GM23338 (cell line): ENCODE results near the gene ADD1. TPM values are rescaled to one million over a fixed set of nuclear protein-coding genes. Genes with fewer than 3 reads are reported as not detected.

Source experiments
- CREB1 ChIP-seq: fragments of 250-450 bp; sonication (Bioruptor Pico); IDR thresholded peaks from 2 replicates; pipeline ENCODE4 v1.5.0; 2020; ENCODE audit warnings: low read depth, mild to moderate bottlenecking, moderate library complexity
- CTCF ChIP-seq, 2 experiments: fragments of 200-600 bp in 1 of 2; sonication (generic) in 1 of 2; conservative IDR thresholded peaks; 2 replicates each; pipeline versions ENCODE4 v1.5.1 to v1.6.1; 2016 to 2017; ENCODE audit warnings: antibody characterized with exemption in 2 of 2, low read depth in 2 of 2, mild to moderate bottlenecking in 2 of 2, moderate library complexity in 1 of 2
- EZH2 ChIP-seq: fragments of 200-600 bp; sonication (generic); IDR thresholded peaks from one replicate; pipeline ENCODE4 v1.8.0; 2017; ENCODE audit warnings: antibody characterized with exemption, mild to moderate bottlenecking, low read depth; ENCODE audit not compliant: unreplicated experiment
- EZH2phosphoT487 ChIP-seq: fragments of 200-600 bp; sonication (generic); IDR thresholded peaks from one replicate; pipeline ENCODE4 v1.8.1; 2018; ENCODE audit warnings: antibody characterized with exemption; ENCODE audit not compliant: unreplicated experiment
- JUNB ChIP-seq: IDR thresholded peaks from one replicate; pipeline ENCODE4 v1.6.1; 2016; ENCODE audit warnings: antibody characterized with exemption; ENCODE audit not compliant: unreplicated experiment
- NANOG ChIP-seq: IDR thresholded peaks from 2 replicates; pipeline ENCODE4 v1.6.1; 2016; ENCODE audit warnings: antibody characterized with exemption, borderline replicate concordance
- POLR2AphosphoS5 ChIP-seq: IDR thresholded peaks from 2 replicates; pipeline ENCODE4 v1.6.1; 2016; ENCODE audit warnings: antibody characterized with exemption, low read depth
- REST ChIP-seq: IDR thresholded peaks from one replicate; pipeline ENCODE4 v1.6.1; 2018; ENCODE audit warnings: antibody characterized with exemption; ENCODE audit not compliant: unreplicated experiment
- ZNF114 ChIP-seq: fragments of 250-450 bp; sonication (Bioruptor Pico); IDR thresholded peaks from 2 replicates; pipeline ENCODE4 v1.5.0; 2020; ENCODE audit warnings: mild to moderate bottlenecking, moderate library complexity
- ZNF462 ChIP-seq: fragments of 250-450 bp; sonication (Bioruptor Pico); IDR thresholded peaks from 2 replicates; pipeline ENCODE4 v1.5.0; 2020; ENCODE audit warnings: mild to moderate bottlenecking, moderate library complexity
- polyA plus RNA-seq: library from polyadenylated mRNA; unstranded; fragments of >200 nt; fragmentation: Nextera tagmentation; extraction: Ambion mirVana; gene quantifications from 2 replicates; pipeline ENCODE4 v1.2.1, GENCODE V29; 2016
- total RNA-seq: library from RNA; depleted of rRNA; stranded (reverse); fragments of >200 nt; shearing (Covaris generic); gene quantifications from 2 replicates; pipeline ENCODE4 v1.2.3, GENCODE V29; 2014

The ADD1 gene
- total and polyA plus RNA-seq, 2 experiments from 2014 or later: 126 to 144 TPM

DNA sequence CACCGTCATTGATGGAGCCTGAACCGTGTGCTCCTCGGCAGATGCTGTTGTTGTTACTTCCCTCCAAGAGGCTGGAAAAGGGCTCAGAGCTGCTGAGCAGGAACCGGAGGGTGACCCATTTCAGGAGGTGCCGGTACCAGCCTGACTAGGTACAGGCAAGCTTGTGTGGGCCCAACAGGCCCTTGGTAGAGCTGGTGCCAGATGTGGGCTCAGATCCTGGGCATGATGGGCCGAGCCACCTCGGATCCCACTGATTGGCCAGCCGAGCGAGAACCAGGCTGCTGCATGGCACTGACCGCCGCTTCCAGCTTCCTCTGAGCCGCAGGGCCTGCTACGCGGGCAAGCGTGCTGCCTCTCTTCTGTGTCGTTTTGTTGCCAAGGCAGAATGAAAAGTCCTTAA lies 85.8 kb downstream of the ADD1 start (continued):
- TF ChIP-seq ZNF462 (CRISPR knock-in tag) (no peak), EZH2phosphoT487 (no peak), EZH2 (no peak), POLR2AphosphoS5 (no peak), REST (no peak), JUNB (no peak), CREB1 (CRISPR knock-in tag) (no peak), CTCF (conservative IDR thresholded peaks at IDR 0.05; ENCODE audit: low read depth in 2 of 2) (no peak), NANOG (no peak), ZNF114 (no peak)
